GM12878 (cell line): ENCODE data around the gene GPR68. TPM values are rescaled to one million over a fixed set of nuclear protein-coding genes. Genes with fewer than 3 reads are reported as not detected.

ENCODE experiments used
- JUND ChIP-seq: IDR thresholded peaks from 2 replicates; pipeline ENCODE4 v1.6.1; 2012; ENCODE audit warnings: low read depth, mild to moderate bottlenecking, low read length, improper control_type of control experiment, moderate library complexity
- KLF5 ChIP-seq: fragments of 450-650 bp; IDR thresholded peaks from 2 replicates; pipeline ENCODE4 v1.6.1; 2014; ENCODE audit warnings: mild to moderate bottlenecking; ENCODE audit not compliant: partially characterized antibody
- MXI1 ChIP-seq: fragments of 150-350 bp; IDR thresholded peaks from 2 replicates; pipeline ENCODE4 v1.6.1; 2011; ENCODE audit warnings: low read depth, mild to moderate bottlenecking, inconsistent platforms, low read length, improper control_type of control experiment
- NFIC ChIP-seq: IDR thresholded peaks from 2 replicates; pipeline ENCODE4 v1.6.1; 2012; ENCODE audit warnings: low read depth, mild to moderate bottlenecking, inconsistent platforms, low read length, moderate library complexity
- RAD21 ChIP-seq: IDR thresholded peaks from 2 replicates; pipeline ENCODE4 v1.6.1; 2011; ENCODE audit warnings: mild to moderate bottlenecking, low read depth, low read length, moderate library complexity; ENCODE audit not compliant: insufficient read depth
- TAF1 ChIP-seq: IDR thresholded peaks from 2 replicates; pipeline ENCODE4 v1.6.1; 2011; ENCODE audit warnings: mild to moderate bottlenecking, low read depth, low read length, borderline replicate concordance
- TCF12 ChIP-seq: IDR thresholded peaks from 2 replicates; pipeline ENCODE4 v1.6.1; 2011; ENCODE audit warnings: low read depth, mild to moderate bottlenecking, low read length
- polyA plus RNA-seq, 11 experiments: library from polyadenylated mRNA; depleted of rRNA in 4 of 11; unstranded in 6 of 11; stranded (reverse) in 5 of 11; fragments of >200 nt; fragmentation: Nextera tagmentation in 4 of 11; fragmentation: Illumina TruSeq in 1 of 11; extraction: Ambion mirVana in 4 of 11; extraction: Trizol in 1 of 11; gene quantifications; 1 replicate in 1 of 11; 2 replicates in 10 of 11; pipeline versions ENCODE4 v1.2.1 to v1.2.3, GENCODE V29; 2011 to 2016; ENCODE audit warnings: inconsistent platforms in 2 of 11, missing spikeins in 2 of 11, low read depth in 1 of 11
- total RNA-seq, 4 experiments: library from RNA; depleted of rRNA in 3 of 4; stranded (reverse); fragments of >200 nt in 3 of 4; fragmentation: Illumina TruSeq in 1 of 4; extraction: Trizol in 1 of 4; gene quantifications; 2 replicates each; pipeline versions ENCODE4 v1.2.1 to v1.2.3, GENCODE V29; 2013 to 2021
- TF ChIP-seq, protein P1 (sequence below): fragments of 450-650 bp; IDR thresholded peaks from 2 replicates; pipeline ENCODE4 v1.6.1; 2017; ENCODE audit warnings: mild to moderate bottlenecking, low read depth, inconsistent platforms; ENCODE audit not compliant: poor library complexity, severe bottlenecking
- TF ChIP-seq, protein P2 (sequence below): IDR thresholded peaks from 2 replicates; pipeline ENCODE4 v1.6.1; 2011; ENCODE audit warnings: mild to moderate bottlenecking, low read depth, low read length, moderate library complexity; ENCODE audit not compliant: insufficient replicate concordance
- TF ChIP-seq, protein P3 (sequence below): fragments of 450-650 bp; IDR thresholded peaks from 2 replicates; pipeline ENCODE4 v1.6.1; 2017; ENCODE audit warnings: mild to moderate bottlenecking, moderate library complexity
- TF ChIP-seq, protein P4 (sequence below): fragments of 150-350 bp; IDR thresholded peaks from 2 replicates; pipeline ENCODE4 v1.6.1; 2016; ENCODE audit warnings: low read depth, low read length
- TF ChIP-seq, protein P5 (sequence below): fragments of 450-650 bp; formaldehyde crosslinking; IDR thresholded peaks from 2 replicates; pipeline ENCODE4 v1.4.0; 2022; ENCODE audit warnings: mild to moderate bottlenecking, moderate library complexity

GPR68 gene
- total and polyA plus RNA-seq, 10 of the 15 experiments (the other 5 are each of a cell fraction or from before 2014, with no cell fraction given) = 0.06 to 3.4 (median 1.8) TPM

DNA sequence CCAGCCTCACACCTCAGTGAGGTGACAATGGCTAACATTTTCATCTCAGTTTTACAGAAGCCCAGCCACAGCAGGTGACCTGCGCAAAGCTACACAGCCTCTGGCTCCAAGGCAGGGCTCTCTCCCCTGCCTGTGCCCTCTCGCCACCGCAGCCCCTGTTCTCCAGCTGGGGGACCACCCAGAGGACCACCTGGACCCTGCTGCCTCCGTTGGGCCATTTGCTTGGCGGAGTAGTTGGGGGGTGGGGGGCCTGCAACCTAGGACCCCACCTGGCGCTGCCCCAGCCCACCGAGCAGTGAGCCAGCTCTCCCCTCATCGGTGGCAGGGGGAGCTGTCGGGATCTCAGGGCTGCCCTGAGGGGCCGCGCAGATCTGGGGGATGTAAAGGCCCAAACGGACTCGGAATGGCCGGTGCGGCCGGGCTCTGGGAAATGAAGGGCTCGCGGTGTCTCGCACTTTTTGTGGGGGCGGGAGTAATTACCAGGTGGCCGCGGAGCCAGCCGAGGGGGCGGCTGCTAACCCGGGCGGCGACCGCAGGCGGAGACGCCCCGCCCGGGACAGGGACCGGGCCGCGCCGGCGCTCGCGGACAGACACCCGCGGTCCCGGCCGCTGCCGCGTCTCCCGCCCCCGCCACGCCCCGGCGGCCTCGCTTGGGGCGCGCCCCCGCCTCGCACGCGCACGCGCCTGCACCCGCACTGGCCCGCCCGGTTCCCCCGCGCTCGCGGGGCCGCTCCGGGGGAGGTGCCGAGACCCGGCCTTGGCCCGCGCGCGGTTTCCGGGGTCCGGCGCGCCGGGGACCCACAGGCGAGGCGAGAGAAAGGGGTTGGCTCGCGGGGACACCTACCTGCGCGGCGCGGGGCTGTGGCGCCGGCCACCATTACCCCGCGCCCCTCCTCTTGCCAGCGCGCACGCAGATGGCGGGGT is 8.6 kb upstream of the GPR68 start (continued):
- TF ChIP-seq, protein P1, sequence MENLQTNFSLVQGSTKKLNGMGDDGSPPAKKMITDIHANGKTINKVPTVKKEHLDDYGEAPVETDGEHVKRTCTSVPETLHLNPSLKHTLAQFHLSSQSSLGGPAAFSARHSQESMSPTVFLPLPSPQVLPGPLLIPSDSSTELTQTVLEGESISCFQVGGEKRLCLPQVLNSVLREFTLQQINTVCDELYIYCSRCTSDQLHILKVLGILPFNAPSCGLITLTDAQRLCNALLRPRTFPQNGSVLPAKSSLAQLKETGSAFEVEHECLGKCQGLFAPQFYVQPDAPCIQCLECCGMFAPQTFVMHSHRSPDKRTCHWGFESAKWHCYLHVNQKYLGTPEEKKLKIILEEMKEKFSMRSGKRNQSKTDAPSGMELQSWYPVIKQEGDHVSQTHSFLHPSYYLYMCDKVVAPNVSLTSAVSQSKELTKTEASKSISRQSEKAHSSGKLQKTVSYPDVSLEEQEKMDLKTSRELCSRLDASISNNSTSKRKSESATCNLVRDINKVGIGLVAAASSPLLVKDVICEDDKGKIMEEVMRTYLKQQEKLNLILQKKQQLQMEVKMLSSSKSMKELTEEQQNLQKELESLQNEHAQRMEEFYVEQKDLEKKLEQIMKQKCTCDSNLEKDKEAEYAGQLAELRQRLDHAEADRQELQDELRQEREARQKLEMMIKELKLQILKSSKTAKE = no peak
- TF ChIP-seq JUND (no peak), NFIC (no peak), RAD21 (no peak), KLF5 (no peak), TCF12 (0 out of 2 replicates have a peak, but pooled peaks have one; percentile 35), MXI1 (0 out of 2 replicates have a peak, but pooled peaks have one; percentile 27), TAF1 (0 out of 2 replicates have a peak, but pooled peaks have one; percentile 21)
- TF ChIP-seq, protein P2, sequence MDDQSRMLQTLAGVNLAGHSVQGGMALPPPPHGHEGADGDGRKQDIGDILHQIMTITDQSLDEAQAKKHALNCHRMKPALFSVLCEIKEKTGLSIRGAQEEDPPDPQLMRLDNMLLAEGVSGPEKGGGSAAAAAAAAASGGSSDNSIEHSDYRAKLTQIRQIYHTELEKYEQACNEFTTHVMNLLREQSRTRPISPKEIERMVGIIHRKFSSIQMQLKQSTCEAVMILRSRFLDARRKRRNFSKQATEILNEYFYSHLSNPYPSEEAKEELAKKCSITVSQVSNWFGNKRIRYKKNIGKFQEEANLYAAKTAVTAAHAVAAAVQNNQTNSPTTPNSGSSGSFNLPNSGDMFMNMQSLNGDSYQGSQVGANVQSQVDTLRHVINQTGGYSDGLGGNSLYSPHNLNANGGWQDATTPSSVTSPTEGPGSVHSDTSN = no peak
- TF ChIP-seq, protein P3, sequence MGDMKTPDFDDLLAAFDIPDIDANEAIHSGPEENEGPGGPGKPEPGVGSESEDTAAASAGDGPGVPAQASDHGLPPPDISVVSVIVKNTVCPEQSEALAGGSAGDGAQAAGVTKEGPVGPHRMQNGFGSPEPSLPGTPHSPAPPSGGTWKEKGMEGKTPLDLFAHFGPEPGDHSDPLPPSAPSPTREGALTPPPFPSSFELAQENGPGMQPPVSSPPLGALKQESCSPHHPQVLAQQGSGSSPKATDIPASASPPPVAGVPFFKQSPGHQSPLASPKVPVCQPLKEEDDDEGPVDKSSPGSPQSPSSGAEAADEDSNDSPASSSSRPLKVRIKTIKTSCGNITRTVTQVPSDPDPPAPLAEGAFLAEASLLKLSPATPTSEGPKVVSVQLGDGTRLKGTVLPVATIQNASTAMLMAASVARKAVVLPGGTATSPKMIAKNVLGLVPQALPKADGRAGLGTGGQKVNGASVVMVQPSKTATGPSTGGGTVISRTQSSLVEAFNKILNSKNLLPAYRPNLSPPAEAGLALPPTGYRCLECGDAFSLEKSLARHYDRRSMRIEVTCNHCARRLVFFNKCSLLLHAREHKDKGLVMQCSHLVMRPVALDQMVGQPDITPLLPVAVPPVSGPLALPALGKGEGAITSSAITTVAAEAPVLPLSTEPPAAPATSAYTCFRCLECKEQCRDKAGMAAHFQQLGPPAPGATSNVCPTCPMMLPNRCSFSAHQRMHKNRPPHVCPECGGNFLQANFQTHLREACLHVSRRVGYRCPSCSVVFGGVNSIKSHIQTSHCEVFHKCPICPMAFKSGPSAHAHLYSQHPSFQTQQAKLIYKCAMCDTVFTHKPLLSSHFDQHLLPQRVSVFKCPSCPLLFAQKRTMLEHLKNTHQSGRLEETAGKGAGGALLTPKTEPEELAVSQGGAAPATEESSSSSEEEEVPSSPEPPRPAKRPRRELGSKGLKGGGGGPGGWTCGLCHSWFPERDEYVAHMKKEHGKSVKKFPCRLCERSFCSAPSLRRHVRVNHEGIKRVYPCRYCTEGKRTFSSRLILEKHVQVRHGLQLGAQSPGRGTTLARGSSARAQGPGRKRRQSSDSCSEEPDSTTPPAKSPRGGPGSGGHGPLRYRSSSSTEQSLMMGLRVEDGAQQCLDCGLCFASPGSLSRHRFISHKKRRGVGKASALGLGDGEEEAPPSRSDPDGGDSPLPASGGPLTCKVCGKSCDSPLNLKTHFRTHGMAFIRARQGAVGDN = no peak
- TF ChIP-seq, protein P4, sequence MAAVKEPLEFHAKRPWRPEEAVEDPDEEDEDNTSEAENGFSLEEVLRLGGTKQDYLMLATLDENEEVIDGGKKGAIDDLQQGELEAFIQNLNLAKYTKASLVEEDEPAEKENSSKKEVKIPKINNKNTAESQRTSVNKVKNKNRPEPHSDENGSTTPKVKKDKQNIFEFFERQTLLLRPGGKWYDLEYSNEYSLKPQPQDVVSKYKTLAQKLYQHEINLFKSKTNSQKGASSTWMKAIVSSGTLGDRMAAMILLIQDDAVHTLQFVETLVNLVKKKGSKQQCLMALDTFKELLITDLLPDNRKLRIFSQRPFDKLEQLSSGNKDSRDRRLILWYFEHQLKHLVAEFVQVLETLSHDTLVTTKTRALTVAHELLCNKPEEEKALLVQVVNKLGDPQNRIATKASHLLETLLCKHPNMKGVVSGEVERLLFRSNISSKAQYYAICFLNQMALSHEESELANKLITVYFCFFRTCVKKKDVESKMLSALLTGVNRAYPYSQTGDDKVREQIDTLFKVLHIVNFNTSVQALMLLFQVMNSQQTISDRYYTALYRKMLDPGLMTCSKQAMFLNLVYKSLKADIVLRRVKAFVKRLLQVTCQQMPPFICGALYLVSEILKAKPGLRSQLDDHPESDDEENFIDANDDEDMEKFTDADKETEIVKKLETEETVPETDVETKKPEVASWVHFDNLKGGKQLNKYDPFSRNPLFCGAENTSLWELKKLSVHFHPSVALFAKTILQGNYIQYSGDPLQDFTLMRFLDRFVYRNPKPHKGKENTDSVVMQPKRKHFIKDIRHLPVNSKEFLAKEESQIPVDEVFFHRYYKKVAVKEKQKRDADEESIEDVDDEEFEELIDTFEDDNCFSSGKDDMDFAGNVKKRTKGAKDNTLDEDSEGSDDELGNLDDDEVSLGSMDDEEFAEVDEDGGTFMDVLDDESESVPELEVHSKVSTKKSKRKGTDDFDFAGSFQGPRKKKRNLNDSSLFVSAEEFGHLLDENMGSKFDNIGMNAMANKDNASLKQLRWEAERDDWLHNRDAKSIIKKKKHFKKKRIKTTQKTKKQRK = no peak
- TF ChIP-seq, protein P5, sequence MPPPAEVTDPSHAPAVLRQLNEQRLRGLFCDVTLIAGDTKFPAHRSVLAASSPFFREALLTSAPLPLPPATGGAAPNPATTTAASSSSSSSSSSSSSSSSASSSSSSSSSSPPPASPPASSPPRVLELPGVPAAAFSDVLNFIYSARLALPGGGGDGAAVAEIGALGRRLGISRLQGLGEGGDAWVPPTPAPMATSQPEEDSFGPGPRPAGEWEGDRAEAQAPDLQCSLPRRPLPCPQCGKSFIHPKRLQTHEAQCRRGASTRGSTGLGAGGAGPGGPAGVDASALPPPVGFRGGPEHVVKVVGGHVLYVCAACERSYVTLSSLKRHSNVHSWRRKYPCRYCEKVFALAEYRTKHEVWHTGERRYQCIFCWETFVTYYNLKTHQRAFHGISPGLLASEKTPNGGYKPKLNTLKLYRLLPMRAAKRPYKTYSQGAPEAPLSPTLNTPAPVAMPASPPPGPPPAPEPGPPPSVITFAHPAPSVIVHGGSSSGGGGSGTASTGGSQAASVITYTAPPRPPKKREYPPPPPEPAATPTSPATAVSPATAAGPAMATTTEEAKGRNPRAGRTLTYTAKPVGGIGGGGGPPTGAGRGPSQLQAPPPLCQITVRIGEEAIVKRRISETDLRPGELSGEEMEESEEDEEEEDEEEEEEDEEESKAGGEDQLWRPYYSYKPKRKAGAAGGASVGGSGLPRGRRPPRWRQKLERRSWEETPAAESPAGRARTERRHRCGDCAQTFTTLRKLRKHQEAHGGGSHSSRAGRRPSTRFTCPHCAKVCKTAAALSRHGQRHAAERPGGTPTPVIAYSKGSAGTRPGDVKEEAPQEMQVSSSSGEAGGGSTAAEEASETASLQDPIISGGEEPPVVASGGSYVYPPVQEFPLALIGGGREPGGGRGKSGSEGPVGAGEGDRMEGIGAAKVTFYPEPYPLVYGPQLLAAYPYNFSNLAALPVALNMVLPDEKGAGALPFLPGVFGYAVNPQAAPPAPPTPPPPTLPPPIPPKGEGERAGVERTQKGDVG (CRISPR knock-in tag) = no peak
